ENCODE results near the gene TCF7L2.
A peak's percentile ranks its signal among the peaks of the same experiment; 100 is the strongest.

TCF7L2 gene

DNA sequence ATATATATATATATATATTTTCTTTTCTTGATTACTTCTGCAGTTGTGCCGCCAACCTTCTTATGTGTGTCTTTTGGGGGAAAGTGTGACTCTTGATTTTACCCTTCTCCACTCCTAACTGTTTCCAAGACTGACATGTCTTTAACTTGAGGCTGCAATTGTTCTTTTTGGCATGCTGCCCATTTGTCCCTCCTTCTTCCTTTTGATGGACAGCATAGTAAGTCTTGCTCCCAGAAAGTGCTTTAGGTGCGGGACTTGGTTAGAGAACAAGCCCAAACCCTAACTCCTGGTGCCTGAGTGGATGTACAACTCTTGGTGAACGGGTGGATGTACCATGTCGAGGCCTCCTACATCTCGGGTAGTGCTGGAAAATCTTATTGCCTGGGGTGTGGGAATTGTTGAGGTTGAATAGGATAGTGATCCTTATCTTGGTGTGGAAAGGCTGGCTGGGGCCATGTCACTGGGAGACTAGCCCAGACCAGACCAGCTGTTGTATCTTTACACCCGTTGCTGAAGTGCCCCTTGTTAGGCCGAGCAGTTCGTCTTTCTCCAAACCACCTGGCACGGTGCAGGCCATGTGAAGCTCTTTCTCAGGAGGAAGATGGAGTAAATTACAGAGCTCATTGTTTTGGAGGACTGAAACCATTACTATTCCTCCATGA, 16.3 kb downstream of the TCF7L2 start:
- no peak for DNase-seq (ENCODE audit: low spot score)

- no peak for DNase-seq (ENCODE audit: low spot score)
Measured at GRCh38 chr10:112967200-112967599, 17.2 kb downstream of the TCF7L2 start.

DNA sequence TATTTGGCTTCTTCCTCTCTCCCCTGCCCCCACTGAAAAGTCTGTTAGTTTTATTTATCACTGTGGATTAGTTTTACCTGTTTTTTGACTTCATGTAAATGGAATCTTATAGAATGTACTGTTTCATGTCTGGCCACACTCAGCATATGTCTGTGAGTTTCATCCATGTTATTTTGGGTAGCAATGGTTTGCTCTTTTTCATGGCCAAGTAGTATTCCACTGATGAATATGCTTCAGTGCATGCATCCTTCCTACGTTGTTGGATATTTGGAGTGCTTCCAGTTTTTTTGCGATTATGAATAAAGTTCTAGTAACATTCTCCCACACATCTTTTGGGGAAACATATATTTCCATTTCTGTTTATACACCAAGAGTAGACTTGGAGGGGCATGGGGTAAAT, 19.1 kb downstream of the TCF7L2 start:
- DNase-seq (ENCODE audit: low spot score) = no peak

DNA sequence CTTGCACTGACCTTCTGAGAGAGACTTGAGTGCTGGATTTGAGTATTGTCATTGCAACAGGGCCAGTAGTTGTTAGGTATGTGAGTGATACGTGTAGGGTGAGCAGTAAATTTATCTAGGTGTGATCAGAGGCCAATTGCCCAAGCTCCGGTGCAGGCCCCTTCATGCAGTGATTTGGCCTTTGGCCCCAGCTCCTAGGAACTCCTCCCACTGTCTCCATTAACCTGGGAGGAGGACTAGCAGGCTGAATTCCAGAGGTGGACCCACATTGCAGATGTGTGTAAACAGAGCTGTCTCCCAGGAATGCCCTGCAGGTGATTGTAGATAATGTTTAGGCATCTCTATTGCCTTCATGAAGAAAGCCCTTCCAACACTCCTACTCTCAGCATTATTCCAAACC, 19.5 kb downstream of the TCF7L2 start:
- DNase-seq (ENCODE audit: low spot score) = no peak

GRCh38 chr10:112970021-112970420, 20.0 kb downstream of the TCF7L2 start:
- DNase-seq (ENCODE audit: low spot score) = no peak

GRCh38 chr10:112972606-112973005, 22.6 kb downstream of the TCF7L2 start:
- DNase-seq (ENCODE audit: low spot score) = no peak

DNA sequence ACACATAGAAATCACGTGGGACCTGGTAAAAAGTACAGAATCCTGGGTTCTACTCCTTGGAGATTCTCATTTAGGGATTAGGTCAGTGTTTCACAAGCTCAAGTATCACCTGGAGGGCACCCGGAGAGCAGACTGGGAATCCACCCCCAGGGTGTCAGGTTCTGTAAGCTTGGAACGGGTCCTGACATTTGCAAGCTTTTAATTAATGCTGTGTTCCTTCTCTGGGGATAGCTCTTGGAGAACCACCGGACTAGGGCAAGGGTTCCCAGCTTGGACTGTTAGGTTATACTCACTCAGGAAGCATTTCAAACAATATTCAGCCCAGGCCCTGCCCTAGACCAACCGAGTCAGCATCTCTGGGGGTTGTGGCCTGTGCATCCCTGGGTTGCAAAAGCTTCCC, 23.0 kb downstream of the TCF7L2 start:
- DNase-seq (ENCODE audit: low spot score) = no peak

- no peak for DNase-seq (ENCODE audit: low spot score)
Measured at GRCh38 chr10:112973805-112974204, 23.8 kb downstream of the TCF7L2 start.

- DNase-seq (ENCODE audit: low spot score) = no peak
Measured at GRCh38 chr10:112977426-112977898, 27.4 kb downstream of the TCF7L2 start.

- DNase-seq (ENCODE audit: low spot score) = no peak
Measured at GRCh38 chr10:112979927-112980326, 29.9 kb downstream of the TCF7L2 start.

- DNase-seq (ENCODE audit: low spot score) = no peak
Measured at GRCh38 chr10:112980937-112981336, 30.9 kb downstream of the TCF7L2 start.

GRCh38 chr10:112981553-112981952, 31.5 kb downstream of the TCF7L2 start:
- DNase-seq (ENCODE audit: low spot score) = no peak

GRCh38 chr10:112983444-112984056, 33.5 kb downstream of the TCF7L2 start:
- no peak for DNase-seq (ENCODE audit: low spot score)

- DNase-seq (ENCODE audit: low spot score) = no peak
Measured at GRCh38 chr10:112984756-112985155, 34.7 kb downstream of the TCF7L2 start.

- DNase-seq (ENCODE audit: low spot score) = no peak
Measured at GRCh38 chr10:112985690-112986543, 35.9 kb downstream of the TCF7L2 start.

DNA sequence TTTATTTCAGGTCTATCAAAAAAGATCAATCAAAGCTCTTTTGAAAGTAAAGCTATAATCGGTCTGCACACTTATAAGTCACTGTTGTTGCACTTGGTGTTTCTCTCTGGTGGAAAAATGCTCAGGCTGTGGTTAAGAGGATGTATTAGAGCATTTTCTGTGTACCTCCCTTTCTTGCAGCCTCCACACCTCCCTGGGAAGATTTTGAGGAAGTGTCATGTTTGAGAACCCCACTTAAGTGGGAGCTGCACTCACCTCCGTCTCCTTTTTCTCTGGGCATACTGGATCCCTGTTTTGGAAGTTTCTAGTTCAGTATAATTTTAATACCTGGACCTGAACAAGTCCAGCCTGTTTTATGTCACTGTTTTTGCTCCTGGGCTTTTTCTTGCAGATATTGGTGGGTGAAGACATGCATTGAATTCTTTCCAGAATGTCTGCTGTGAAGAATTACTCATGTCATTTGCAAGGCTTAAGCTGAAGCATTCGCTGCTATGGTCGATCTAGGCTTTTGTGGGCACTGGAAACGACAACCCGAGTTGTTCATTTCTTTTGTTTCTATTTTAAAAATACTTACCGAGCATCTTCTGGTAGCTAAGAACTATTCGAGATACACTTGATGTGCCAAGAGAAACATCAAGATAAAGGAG, 36.6 kb downstream of the TCF7L2 start:
- DNase-seq (ENCODE audit: low spot score) = no peak

DNA sequence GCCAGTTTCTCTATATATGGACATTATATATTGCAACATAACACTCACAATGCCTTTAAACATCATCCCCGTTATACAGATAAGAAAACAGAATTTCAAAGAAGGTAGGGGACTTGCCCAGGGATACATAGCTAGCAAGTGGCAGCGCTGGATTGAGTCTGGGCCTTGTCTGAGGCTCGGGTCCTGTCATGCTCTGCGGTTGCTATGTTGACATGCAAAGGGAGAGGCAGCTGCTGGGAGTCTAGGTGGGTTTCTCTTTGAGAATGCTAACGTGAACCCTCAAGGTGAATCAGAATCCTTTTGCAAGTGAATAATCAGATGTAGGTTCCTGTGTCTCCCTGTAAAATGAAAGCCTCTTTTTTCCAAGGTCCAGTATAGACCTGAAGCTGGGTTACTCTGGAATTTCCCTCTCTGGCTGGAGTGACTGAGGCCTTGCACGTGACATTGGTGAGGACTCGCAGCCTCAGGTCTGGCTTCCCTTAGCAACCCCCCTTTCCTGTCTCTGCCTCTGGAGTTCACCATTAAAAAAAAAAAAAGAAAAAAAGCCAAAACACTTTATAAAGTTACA, 38.9 kb downstream of the TCF7L2 start:
- no peak for DNase-seq (ENCODE audit: low spot score)

- no peak for DNase-seq (ENCODE audit: low spot score)
Measured at GRCh38 chr10:112989826-112990225, 39.8 kb downstream of the TCF7L2 start.

DNA sequence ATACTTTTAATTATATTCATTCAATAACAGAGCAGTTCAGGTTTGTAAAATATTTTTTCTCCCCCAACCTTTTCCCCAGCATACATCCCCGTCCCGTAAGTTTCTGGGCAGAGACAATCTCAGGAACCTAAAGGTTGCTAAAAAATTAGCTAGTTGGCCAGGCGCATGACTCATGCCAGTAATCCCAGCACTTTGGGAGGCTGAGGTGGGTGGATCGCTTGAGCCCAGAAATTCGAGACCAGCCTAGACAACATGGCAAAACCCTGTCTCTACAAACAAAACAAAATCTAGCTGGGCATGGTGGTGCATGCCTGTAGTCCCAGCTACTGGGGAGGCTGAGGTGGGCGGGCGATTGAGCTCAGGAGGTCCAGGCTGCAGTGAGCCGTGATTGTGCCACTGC, 40.2 kb downstream of the TCF7L2 start:
- no peak for DNase-seq (ENCODE audit: low spot score)

DNA sequence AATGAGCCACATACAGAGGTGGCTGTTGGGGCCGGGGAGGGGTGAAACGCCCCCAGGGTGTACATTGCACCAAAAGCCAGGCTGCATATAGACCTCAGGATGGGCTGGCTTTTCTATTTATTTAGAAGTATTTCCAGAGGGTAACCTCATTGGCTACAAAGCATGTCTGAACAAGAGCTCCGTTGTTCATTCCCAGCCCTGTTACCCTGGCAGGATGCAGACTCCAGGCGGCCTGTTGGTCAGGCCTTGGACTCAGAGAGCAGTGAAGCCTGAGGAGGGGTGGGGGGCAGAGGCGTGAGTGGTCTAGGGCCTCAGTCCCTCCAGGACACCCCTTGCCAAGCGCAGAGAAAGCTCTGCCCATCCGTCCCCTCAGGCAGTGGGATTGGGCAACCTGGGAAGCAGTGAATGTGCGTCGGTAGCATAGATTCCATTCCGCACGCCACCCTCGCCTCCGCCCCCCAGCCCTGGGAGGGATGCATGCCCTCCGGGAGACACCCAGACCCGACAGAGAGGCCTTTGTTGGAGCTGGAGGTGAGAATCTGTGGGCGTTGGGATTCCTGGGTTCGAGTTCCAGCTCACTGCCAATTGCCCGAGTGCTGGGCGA, 41.9 kb downstream of the TCF7L2 start:
- DNase-seq (ENCODE audit: low spot score) = peak; percentile 65

DNA sequence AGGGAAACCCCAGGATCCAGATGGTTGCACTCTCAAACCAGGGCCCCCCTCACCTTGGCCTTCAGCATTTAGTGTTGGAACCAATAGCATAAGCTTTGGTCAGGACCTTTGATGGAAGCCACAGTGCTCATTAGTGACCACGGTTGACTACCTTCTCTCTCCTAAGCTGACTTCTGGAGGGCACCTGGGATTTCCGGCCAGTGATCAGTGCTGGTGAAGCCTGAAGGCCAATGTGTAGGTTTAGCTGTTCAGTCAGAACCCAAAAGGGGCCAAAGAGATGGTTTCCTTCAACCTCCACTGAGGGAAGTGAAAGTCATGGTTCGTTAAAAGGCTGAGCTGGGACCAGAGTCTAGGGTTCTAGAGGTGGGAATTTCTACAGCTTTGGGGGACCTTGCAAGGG, 46.4 kb downstream of the TCF7L2 start:
- no peak for DNase-seq (ENCODE audit: low spot score)

DNA sequence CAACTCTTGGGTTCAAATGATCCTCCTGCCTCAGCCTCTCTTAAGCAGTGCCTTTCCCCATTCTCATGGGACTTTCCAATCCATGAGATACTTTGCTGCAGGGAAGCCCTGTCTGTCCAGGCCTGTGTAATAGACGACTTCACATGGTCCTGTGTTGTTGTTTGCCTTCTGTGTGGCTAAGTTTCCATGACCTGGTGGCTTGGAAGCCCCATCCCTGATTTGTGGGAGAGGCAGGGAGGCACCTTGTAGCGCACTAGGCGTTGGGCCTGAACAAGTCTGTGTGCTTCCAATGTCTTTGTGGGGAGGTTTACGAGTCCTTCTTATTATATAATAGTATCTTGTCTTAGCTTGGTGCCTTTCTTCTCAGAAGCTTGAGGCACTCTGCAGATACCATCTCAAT, 49.1 kb downstream of the TCF7L2 start:
- no peak for DNase-seq (ENCODE audit: low spot score)
